Fibroblast of villous mesenchyme (primary cell): ENCODE measurements around the gene PTPRQ. TPM values are rescaled to one million over a fixed set of nuclear protein-coding genes. Genes with fewer than 3 reads are reported as not detected.
"Not testable (repeated sequence)": the region's sequence is repeated elsewhere in the genome, so short reads cannot be mapped to it uniquely, and the experiment has no call there.

Experiments used
- DNase-seq: peaks from one replicate; pipeline ENCODE4 v3.0.0-alpha.2; 2010; ENCODE audit warnings: low read depth
- H3K4me3 ChIP-seq: 2 replicates; pipeline ENCODE4 v1.5.1; 2011; ENCODE audit warnings: low read depth, mild to moderate bottlenecking, low read length
- total RNA-seq: library from RNA; depleted of rRNA; stranded (reverse); fragments of >200 nt; gene quantifications from 2 replicates; pipeline ENCODE4 v1.2.3, GENCODE V29; 2012
- TF ChIP-seq, protein P1 (sequence below): IDR thresholded peaks from 2 replicates; pipeline ENCODE4 v1.5.1; 2012; ENCODE audit warnings: low read depth, mild to moderate bottlenecking, low read length; ENCODE audit not compliant: insufficient read depth

PTPRQ gene
- total RNA-seq, 1 donor, result 5.6 TPM

DNA sequence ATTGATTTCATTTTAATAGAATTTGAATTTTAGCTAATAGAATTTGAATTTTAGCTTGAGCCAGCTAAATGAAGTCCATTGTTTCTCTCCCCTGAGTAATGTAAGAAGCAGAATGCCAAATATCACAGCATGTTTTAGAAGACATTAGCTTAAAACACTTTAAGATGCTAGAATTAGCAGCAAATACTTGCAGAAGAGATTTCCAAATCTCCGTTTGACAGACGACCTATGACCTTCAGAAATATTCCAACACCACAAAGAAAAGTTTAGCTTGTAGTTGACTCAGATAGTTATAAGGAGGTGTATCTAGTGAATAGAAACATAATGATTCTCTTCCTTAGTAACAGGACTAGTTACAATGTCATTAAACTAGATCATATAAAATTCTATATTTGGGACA is 211.7 kb downstream of the PTPRQ start:
- TF ChIP-seq, protein P1, sequence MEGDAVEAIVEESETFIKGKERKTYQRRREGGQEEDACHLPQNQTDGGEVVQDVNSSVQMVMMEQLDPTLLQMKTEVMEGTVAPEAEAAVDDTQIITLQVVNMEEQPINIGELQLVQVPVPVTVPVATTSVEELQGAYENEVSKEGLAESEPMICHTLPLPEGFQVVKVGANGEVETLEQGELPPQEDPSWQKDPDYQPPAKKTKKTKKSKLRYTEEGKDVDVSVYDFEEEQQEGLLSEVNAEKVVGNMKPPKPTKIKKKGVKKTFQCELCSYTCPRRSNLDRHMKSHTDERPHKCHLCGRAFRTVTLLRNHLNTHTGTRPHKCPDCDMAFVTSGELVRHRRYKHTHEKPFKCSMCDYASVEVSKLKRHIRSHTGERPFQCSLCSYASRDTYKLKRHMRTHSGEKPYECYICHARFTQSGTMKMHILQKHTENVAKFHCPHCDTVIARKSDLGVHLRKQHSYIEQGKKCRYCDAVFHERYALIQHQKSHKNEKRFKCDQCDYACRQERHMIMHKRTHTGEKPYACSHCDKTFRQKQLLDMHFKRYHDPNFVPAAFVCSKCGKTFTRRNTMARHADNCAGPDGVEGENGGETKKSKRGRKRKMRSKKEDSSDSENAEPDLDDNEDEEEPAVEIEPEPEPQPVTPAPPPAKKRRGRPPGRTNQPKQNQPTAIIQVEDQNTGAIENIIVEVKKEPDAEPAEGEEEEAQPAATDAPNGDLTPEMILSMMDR, result no peak
- DNase-seq, result peak; percentile 27
- H3K4me3 ChIP-seq, result no peak overlapping the region

DNA sequence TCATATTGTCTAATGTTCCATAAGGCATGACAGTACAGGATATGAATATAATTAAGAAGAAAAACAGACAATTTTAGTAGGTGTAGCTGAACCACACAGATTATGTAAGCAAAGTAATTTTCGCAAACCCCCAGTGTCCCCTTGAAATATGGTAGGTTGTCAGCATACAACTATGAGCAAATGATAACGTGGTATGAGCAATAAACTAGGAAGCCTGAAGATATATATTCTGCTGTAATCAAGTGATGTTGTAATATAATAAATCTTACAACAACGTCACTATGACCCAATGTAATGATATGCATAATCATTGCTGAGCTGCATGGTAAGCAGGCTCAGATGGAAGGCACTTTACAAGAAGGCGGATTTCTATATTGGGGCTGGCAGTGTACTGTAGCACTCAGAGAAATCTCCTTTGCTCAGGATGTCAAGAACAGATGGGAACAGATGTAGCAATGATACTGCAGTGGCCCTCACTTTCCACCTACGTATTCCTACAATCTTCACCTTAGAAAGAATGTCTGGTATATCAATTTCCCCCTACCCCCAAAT is 215.6 kb downstream of the PTPRQ start:
- TF ChIP-seq, protein P1, result no peak
- peak; percentile 33 for DNase-seq
- no peak overlapping the region for H3K4me3 ChIP-seq

DNA sequence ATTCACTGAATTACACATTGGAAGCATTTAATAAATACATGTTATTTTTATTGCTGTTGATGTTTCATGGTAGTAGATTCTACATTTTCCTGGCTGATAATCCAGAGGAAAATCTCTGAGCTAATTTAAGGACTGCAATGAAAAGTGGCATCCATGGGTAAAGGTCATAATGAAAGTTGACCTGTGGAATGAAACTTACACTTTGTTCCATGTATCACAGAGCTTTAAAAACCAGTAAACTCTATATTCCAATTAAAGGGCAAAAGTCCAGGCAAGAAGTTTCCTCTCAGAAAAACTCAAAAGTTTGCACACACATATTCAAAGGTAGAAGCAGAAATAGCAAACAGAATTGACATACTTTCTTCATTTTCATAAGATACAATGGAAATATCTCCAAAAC is 218.6 kb downstream of the PTPRQ start:
- TF ChIP-seq, protein P1, result no peak
- DNase-seq, result no peak
- H3K4me3 ChIP-seq, result no peak overlapping the region

DNA sequence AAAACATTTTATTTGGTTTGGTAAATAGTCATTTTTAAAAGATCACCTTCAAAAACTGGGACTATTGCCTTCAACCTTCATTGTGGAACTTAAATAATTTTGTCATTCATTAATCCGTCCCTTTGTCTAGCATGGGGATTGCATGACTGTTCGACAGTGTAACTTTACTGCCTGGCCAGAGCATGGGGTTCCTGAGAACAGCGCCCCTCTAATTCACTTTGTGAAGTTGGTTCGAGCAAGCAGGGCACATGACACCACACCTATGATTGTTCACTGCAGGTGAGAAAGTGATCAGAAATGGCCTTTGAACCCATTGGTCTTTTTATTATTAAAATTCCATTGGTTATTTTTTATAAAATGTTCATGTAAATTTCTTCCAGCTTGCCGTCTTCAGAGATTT is 226.2 kb downstream of the PTPRQ start:
- TF ChIP-seq, protein P1, result no peak
- DNase-seq, result no peak
- no peak overlapping the region for H3K4me3 ChIP-seq

DNA sequence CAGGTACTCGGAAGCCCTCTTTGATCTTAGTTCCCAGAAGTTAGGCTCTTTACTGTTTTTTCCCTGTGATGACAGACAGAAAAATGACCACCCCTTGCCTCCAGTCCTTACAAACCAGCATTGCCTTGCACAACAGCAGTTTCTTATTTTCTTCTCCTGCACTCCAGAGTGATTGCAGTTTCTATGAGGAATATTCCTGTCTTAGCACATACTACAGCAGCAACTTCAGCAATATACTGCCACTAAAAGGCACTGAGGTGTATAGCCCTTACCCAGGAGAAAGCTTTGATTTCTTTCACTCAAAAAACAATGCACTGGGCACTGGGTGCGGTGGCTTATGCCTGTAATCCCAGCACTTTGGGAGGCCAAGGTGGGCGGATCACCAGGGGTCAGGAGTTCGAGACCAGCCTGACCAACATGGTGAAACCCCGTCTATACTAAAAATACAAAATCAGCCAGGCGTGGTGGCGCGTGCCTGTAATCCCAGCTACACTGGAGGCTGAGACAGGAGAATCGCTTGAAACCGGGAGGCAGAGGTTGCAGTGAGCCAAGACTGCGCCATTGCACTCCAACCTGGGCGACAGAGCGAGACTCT is 232.1 kb downstream of the PTPRQ start:
- TF ChIP-seq, protein P1, result peak; percentile 11
- H3K4me3 ChIP-seq, result not testable (repeated sequence)
- peak; percentile 20 for DNase-seq

DNA sequence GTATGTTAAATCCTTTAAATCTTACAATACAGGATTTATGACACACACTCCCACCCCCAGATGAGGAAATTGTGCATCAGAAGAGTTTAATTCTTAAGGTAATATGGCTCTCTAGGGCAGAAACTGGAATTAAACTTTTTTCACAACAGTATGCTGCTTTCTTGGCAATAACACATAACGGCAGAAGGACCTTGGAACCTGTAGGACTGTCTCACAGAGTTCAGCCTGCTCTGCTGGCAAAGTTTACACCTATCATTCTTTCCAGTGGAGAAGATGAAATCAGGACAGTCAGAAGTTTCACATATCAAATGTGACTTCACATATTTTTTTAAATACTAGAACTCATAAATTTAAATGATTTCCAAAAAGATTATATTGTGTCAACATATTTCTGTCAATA is 232.8 kb downstream of the PTPRQ start:
- H3K4me3 ChIP-seq, result no peak overlapping the region
- no peak for DNase-seq
- TF ChIP-seq, protein P1, result no peak

DNA sequence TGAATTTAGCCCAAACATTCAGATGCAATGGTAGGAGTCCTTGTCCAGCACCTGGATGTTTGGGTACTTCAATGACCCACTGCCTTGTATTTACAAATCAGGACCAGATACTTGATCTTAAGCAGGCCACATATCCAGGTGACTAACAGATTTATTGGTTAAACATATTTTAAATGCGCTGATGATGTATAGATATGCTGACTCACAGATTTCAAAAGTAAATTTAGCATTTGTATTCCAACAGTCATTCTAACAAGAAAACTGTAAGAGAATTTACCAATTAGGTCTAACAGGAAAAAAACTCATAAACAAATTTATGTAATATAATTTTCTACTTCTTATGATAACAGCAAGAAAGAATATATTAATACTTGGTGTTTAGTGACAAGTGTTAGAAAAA is 234.0 kb downstream of the PTPRQ start:
- DNase-seq, result no peak
- H3K4me3 ChIP-seq, result no peak overlapping the region
- TF ChIP-seq, protein P1, result no peak
